ENCODE measurements around the gene KAZN. TPM values are rescaled to one million over a fixed set of nuclear protein-coding genes. Genes with fewer than 3 reads are reported as not detected.

Gene KAZN
- total and polyA plus RNA-seq, 2 of the 8 experiments (the other 6 are each of a cell fraction or from before 2014, with no cell fraction given) = 3.7 to 11.8 TPM

- 4% methylated on average over 19 of the region's 26 CpGs; no CpG with 5 or more reads in 1 of the 2 experiments for WGBS, 2 experiments (ENCODE audit: extremely low coverage in 1 of 2, insufficient coverage in 1 of 2, insufficient read length in 1 of 2, insufficient replicate concordance in 2 of 2, low coverage in 1 of 2, low lambda C conversion rate in 2 of 2, missing lambda C conversion rate in 1 of 2)
- Histone ChIP-seq H3K18ac (ENCODE audit: extremely low read depth, low read length) (peak overlapping the region; percentile 51; the same call in 1 of the 2 replicates), H3K4me3 (ENCODE audit: extremely low read depth in 1 of 4, insufficient read depth in 2 of 4, low read depth in 3 of 4, low read length in 4 of 4) (peak overlapping the region; percentile 71 to 88 (median 71)), H3K4me2 (ENCODE audit: insufficient read depth in 1 of 2, low read depth in 2 of 2, low read length in 2 of 2) (peak overlapping the region; percentile 81 to 87), H2BK20ac (ENCODE audit: low read length) (peak overlapping the region; percentile 57; the same call in 1 of the 2 replicates), H3K56ac (replicated peaks; ENCODE audit: insufficient read length, low read depth, low read length) (no peak overlapping the region), H3K36me3 (ENCODE audit: control insufficient read depth in 2 of 4, insufficient read depth in 4 of 4, low read length in 3 of 4) (no peaks in the 10 kb centered on the region), H4K20me1 (replicated peaks in 1 of 2; ENCODE audit: control insufficient read depth in 1 of 2, insufficient read depth in 2 of 2, low read length in 2 of 2) (no peaks in the 10 kb centered on the region), H3K9me3 (ENCODE audit: insufficient read depth in 2 of 2, low read depth in 1 of 2, low read length in 1 of 2) (no peaks in the 10 kb centered on the region), H4K5ac (ENCODE audit: insufficient read length, low read depth, low read length) (peak overlapping the region; percentile 39), H3K14ac (ENCODE audit: insufficient read length) (no peak overlapping the region), H2AFZ (ENCODE audit: low read length) (no peak overlapping the region; the same call in 1 of the 2 replicates), H2BK15ac (ENCODE audit: low read length) (no peak overlapping the region), H2AK5ac (ENCODE audit: low read depth, low read length) (no peak overlapping the region), H3K27ac (ENCODE audit: low read depth, low read length) (no peak overlapping the region), H3K4ac (replicated peaks; ENCODE audit: insufficient read length, low read depth, low read length) (no peak overlapping the region), H3K27me3 (replicated peaks in 1 of 4; ENCODE audit: control insufficient read depth in 3 of 4, extremely low read depth in 1 of 4, insufficient read depth in 3 of 4, low read length in 3 of 4) (peaks cover 1 to 25% (median 19%) of the 10 kb centered on the region in 4 experiments), H3K9ac (replicated peaks in 1 of 4; ENCODE audit: extremely low read depth in 1 of 4, low read depth in 3 of 4, low read length in 3 of 4) (peak overlapping the region; percentile 31 to 57 (median 48); a peak in 5 of 7 replicates), H2BK5ac (ENCODE audit: low read depth, low read length) (peak overlapping the region; percentile 55; the same call in 1 of the 2 replicates), H4K91ac (replicated peaks; ENCODE audit: insufficient read length, low read length) (peak overlapping the region; percentile 44), H2BK120ac (replicated peaks; ENCODE audit: low read depth, low read length) (no peak overlapping the region), H3K79me1 (ENCODE audit: low read depth, low read length) (no peaks in the 10 kb centered on the region), H4K8ac (ENCODE audit: extremely low read depth, insufficient read depth, low read length) (peak overlapping the region; percentile 45), H2BK12ac (ENCODE audit: low read depth, low read length) (0 out of 2 replicates have a peak overlapping the region, but pooled peaks have one; percentile 71), H3K23me2 (ENCODE audit: low read depth, low read length) (peaks cover 16% of the 10 kb centered on the region; the same call in 1 of the 2 replicates), H3K23ac (ENCODE audit: insufficient read length) (no peak overlapping the region), H3K79me2 (ENCODE audit: control insufficient read depth in 1 of 2, insufficient read depth in 2 of 2, low read length in 2 of 2) (peaks cover 0 to 11% of the 10 kb centered on the region in 2 experiments; a peak in 1 of 4 replicates), H3K4me1 (replicated peaks in 1 of 4; ENCODE audit: control insufficient read depth in 3 of 4, insufficient read depth in 4 of 4, low read length in 3 of 4) (peaks cover 18 to 39% (median 25%) of the 10 kb centered on the region in 4 experiments)
- ChIA-PET CTCF (ENCODE audit: partially characterized antibody) (interaction anchor here (0.6 to 2.0 kb wide), 7 partner anchors 10 to 617 kb away, joined by 3 to 5 read pairs (median 3); no protein-coding TSS in a partner anchor), POLR2A (ENCODE audit: partially characterized antibody) (interaction anchor here (0.6 to 3.4 kb wide), 7 partner anchors 10 to 425 kb away, joined by 3 to 11 read pairs (median 4); no protein-coding TSS in a partner anchor)
- FAIRE-seq (no peak), DNase-seq (ENCODE audit: low read depth in 1 of 2, low spot score in 2 of 2) (peak in 1 of 2 experiments; percentile 74)
- peak; percentile 13 for TF ChIP-seq KDM4A (IDR thresholded peaks at IDR 0.05; ENCODE audit: low read depth, low read length, severe bottlenecking)
- no peak for TF ChIP-seq ATF2 (IDR thresholded peaks at IDR 0.05; ENCODE audit: low read length)
- no peak for TF ChIP-seq SAP30 (IDR thresholded peaks at IDR 0.05; ENCODE audit: insufficient read depth, insufficient replicate concordance, low read length)
- TF ChIP-seq RAD21 (IDR thresholded peaks at IDR 0.05 in 1 of 2, conservative IDR thresholded peaks at IDR 0.05 in 1 of 2; ENCODE audit: low read depth in 2 of 2, low read length in 2 of 2) = no peak
- TF ChIP-seq POLR2A (IDR thresholded peaks at IDR 0.05; ENCODE audit: control extremely low read depth in 1 of 2, low read depth in 2 of 2, low read length in 2 of 2) = peak in 1 of 2 experiments; percentile 42; a peak in 1 of 3 replicates
Observed at GRCh38 chr1:14598007-14598497, 433 bp upstream of the KAZN start.
